Measurements from ENCODE around the gene WIZ. TPM values are rescaled to one million over a fixed set of nuclear protein-coding genes. Genes with fewer than 3 reads are reported as not detected.

Gene WIZ
- total and polyA plus RNA-seq, 2 experiments from 2014 or later = 8.9 to 39.5 TPM

- no peak for DNase-seq (ENCODE audit: low spot score)
- no peak for ATAC-seq
- H3K4me1 ChIP-seq (ENCODE audit: insufficient read depth) = peaks cover 6% of the 10 kb centered on the region
- H3K4me2 ChIP-seq = no peak overlapping the region
- Mint-ChIP-seq H3K4me3 (no peak overlapping the region), H3K9me3 (no peaks in the 10 kb centered on the region), H3K27me3 (ENCODE audit: insufficient read depth, low read depth, poor library complexity) (peaks cover 8% of the 10 kb centered on the region), H3K36me3 (ENCODE audit: low read depth) (no peaks in the 10 kb centered on the region), H3K4me1 (peaks cover 7% of the 10 kb centered on the region), H3K27ac (no peak overlapping the region)
- no peak overlapping the region for H3K27ac ChIP-seq (ENCODE audit: low read depth)
- no peak overlapping the region for H2AFZ ChIP-seq
- H3K9me2 ChIP-seq (ENCODE audit: insufficient read depth) = no peaks in the 10 kb centered on the region
- no peak overlapping the region for H3K4me3 ChIP-seq
- H3K79me2 ChIP-seq (replicated peaks; ENCODE audit: insufficient read depth) = no peaks in the 10 kb centered on the region
- TF ChIP-seq EZH2 (IDR thresholded peaks at IDR 0.05; ENCODE audit: low read depth, unreplicated experiment) = no peak
- TF ChIP-seq ETS1 (IDR thresholded peaks at IDR 0.05) = no peak
- TF ChIP-seq ZNF114 (CRISPR knock-in tag; IDR thresholded peaks at IDR 0.05) = no peak
- TF ChIP-seq REST (IDR thresholded peaks at IDR 0.05; ENCODE audit: unreplicated experiment) = no peak
- no peak for TF ChIP-seq ZNF462 (CRISPR knock-in tag; IDR thresholded peaks at IDR 0.05)
- no peak for TF ChIP-seq POLR2AphosphoS5 (IDR thresholded peaks at IDR 0.05; ENCODE audit: low read depth)
- TF ChIP-seq ZNF331 (CRISPR knock-in tag; IDR thresholded peaks at IDR 0.05; ENCODE audit: low read depth) = no peak
- TF ChIP-seq CTCF (conservative IDR thresholded peaks at IDR 0.05; ENCODE audit: low read depth in 2 of 2) = no peak
- no peak for TF ChIP-seq CREB1 (CRISPR knock-in tag; IDR thresholded peaks at IDR 0.05; ENCODE audit: low read depth)
- no peak for TF ChIP-seq STAT1 (IDR thresholded peaks at IDR 0.05; ENCODE audit: unreplicated experiment)
- no peak for TF ChIP-seq NANOG (IDR thresholded peaks at IDR 0.05; ENCODE audit: borderline replicate concordance)
- no peak for TF ChIP-seq EZH2phosphoT487 (IDR thresholded peaks at IDR 0.05; ENCODE audit: unreplicated experiment)
- TF ChIP-seq JUNB (IDR thresholded peaks at IDR 0.05; ENCODE audit: unreplicated experiment) = no peak
- no peaks in the 10 kb centered on the region for H4K20me1 ChIP-seq (replicated peaks; ENCODE audit: insufficient read depth)
- H3F3A ChIP-seq (replicated peaks; ENCODE audit: low read depth) = 0 out of 2 replicates have a peak, but pooled peaks cover 4% of the 10 kb centered on the region
- H3K36me3 ChIP-seq (ENCODE audit: insufficient read depth) = no peaks in the 10 kb centered on the region
- no peaks in the 10 kb centered on the region for H3K27me3 ChIP-seq (ENCODE audit: insufficient read depth)
These were observed 5.1 kb downstream of the WIZ start for GRCh38 chr19:15444505-15445226.
